GM12891 (cell line): ENCODE results near the gene MARK1.

Source experiments
- PAX5 ChIP-seq: IDR thresholded peaks from 2 replicates; pipeline ENCODE4 v1.6.1; 2011; ENCODE audit warnings: low read length, moderate library complexity, mild to moderate bottlenecking; ENCODE audit not compliant: insufficient read depth, severe bottlenecking
- POLR2A ChIP-seq: IDR thresholded peaks from 2 replicates; pipeline ENCODE4 v1.6.1; 2011; ENCODE audit warnings: low read depth, low read length, control low read depth
- POLR2AphosphoS5 ChIP-seq: IDR thresholded peaks from 2 replicates; pipeline ENCODE4 v1.6.1; 2011; ENCODE audit warnings: low read depth, low read length, control low read depth
- POU2F2 ChIP-seq: IDR thresholded peaks from 2 replicates; pipeline ENCODE4 v1.6.1; 2011; ENCODE audit warnings: low read depth, mild to moderate bottlenecking, control low read depth, low read length, moderate library complexity
- SPI1 ChIP-seq: IDR thresholded peaks from 2 replicates; pipeline ENCODE4 v1.6.1; 2011; ENCODE audit warnings: low read depth, low read length, control low read depth
- TAF1 ChIP-seq: IDR thresholded peaks from 2 replicates; pipeline ENCODE4 v1.6.1; 2011; ENCODE audit warnings: low read depth, low read length, control low read depth

DNA sequence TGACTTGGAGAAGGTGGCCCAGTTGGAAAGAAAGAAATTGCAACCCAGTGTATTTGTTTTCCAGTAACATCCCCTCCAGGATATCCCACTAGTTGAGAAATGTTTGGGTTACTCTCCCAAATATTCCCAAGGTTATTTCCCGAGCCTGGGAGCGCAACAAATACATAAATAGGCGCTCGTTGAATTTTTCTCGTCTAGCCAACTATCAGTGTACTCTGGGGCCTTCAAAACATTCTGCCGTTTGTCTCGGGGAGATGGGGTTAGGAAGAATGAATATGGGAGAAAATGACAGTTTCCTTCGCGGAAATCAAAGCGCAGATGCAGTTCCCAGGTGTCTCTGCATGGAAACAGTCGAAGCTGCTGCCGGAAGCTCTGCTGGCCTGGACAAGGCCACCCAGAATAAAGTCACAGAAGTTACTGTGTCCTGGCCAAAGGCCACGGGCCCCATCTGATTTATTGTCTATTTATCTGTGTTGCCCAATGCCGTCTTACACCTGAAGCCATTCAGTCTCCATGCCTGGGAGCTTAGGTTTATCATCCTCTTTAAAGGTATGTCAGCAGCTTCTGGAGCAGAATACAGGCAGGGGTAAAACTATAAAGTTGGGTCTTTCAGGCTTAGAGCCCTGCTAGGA, 163.2 kb downstream of the MARK1 start:
- TF ChIP-seq POU2F2 (no peak), POLR2A (no peak), SPI1 (no peak), TAF1 (no peak), POLR2AphosphoS5 (no peak), PAX5 (no peak)
